ENCODE measurements around the gene PRUNE1. TPM values are rescaled to one million over a fixed set of nuclear protein-coding genes. Genes with fewer than 3 reads are reported as not detected.

The PRUNE1 gene
- total and polyA plus RNA-seq, 4 donors: 6.1 to 10.6 (median 9.4) TPM

DNA sequence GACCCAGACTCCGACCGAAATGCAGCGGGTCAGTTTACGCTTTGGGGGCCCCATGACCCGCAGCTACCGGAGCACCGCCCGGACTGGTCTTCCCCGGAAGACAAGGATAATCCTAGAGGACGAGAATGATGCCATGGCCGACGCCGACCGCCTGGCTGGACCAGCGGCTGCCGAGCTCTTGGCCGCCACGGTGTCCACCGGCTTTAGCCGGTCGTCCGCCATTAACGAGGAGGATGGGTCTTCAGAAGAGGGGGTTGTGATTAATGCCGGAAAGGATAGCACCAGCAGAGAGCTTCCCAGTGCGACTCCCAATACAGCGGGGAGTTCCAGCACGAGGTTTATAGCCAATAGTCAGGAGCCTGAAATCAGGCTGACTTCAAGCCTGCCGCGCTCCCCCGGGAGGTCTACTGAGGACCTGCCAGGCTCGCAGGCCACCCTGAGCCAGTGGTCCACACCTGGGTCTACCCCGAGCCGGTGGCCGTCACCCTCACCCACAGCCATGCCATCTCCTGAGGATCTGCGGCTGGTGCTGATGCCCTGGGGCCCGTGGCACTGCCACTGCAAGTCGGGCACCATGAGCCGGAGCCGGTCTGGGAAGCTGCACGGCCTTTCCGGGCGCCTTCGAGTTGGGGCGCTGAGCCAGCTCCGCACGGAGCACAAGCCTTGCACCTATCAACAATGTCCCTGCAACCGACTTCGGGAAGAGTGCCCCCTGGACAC lies 39.8 kb downstream of the PRUNE1 start:
- WGBS: under 1% methylated on average over 48 of the region's 48 CpGs
- Histone ChIP-seq H3K36me3 (ENCODE audit: control insufficient read depth in 4 of 4, insufficient read depth in 3 of 4, low read depth in 1 of 4, low read length in 3 of 4) (peaks cover 0 to 21% (median 14%) of the 10 kb centered on the region in 4 donors), H3K9ac (ENCODE audit: low read depth in 1 of 2, low read length in 2 of 2) (peak overlapping the region; percentile 63 to 76), H3K9me3 (ENCODE audit: control insufficient read depth in 4 of 4, low read length in 3 of 4) (no peaks in the 10 kb centered on the region), H3K27ac (ENCODE audit: low read depth in 1 of 2, low read length in 2 of 2) (peak overlapping the region; percentile 71 to 73), H3K4me3 (ENCODE audit: low read depth in 1 of 3, low read length in 3 of 3) (peak overlapping the region; percentile 70 to 83 (median 81)), H3K27me3 (ENCODE audit: control insufficient read depth in 4 of 4, insufficient read depth in 4 of 4, low read length in 3 of 4) (no peaks in the 10 kb centered on the region), H3K4me1 (ENCODE audit: control insufficient read depth in 4 of 4, insufficient read depth in 4 of 4, low read length in 3 of 4) (peaks cover 0 to 16% (median 12%) of the 10 kb centered on the region in 4 donors)
- TF ChIP-seq HNF4A (conservative IDR thresholded peaks at IDR 0.05) (no peak), SP1 (IDR thresholded peaks at IDR 0.05) (no peak), YY1 (IDR thresholded peaks at IDR 0.05) (peak; percentile 91), RAD21 (IDR thresholded peaks at IDR 0.05) (peak; percentile 26 to 54), TAF1 (conservative IDR thresholded peaks at IDR 0.05) (no peak), FOXA1 (IDR thresholded peaks at IDR 0.05) (no peak), JUND (IDR thresholded peaks at IDR 0.05) (no peak)
- TF ChIP-seq, protein P1, sequence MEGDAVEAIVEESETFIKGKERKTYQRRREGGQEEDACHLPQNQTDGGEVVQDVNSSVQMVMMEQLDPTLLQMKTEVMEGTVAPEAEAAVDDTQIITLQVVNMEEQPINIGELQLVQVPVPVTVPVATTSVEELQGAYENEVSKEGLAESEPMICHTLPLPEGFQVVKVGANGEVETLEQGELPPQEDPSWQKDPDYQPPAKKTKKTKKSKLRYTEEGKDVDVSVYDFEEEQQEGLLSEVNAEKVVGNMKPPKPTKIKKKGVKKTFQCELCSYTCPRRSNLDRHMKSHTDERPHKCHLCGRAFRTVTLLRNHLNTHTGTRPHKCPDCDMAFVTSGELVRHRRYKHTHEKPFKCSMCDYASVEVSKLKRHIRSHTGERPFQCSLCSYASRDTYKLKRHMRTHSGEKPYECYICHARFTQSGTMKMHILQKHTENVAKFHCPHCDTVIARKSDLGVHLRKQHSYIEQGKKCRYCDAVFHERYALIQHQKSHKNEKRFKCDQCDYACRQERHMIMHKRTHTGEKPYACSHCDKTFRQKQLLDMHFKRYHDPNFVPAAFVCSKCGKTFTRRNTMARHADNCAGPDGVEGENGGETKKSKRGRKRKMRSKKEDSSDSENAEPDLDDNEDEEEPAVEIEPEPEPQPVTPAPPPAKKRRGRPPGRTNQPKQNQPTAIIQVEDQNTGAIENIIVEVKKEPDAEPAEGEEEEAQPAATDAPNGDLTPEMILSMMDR (IDR thresholded peaks at IDR 0.05; ENCODE audit: low read depth, low read length, missing input control): peak; percentile 53
- TF ChIP-seq, protein P2, sequence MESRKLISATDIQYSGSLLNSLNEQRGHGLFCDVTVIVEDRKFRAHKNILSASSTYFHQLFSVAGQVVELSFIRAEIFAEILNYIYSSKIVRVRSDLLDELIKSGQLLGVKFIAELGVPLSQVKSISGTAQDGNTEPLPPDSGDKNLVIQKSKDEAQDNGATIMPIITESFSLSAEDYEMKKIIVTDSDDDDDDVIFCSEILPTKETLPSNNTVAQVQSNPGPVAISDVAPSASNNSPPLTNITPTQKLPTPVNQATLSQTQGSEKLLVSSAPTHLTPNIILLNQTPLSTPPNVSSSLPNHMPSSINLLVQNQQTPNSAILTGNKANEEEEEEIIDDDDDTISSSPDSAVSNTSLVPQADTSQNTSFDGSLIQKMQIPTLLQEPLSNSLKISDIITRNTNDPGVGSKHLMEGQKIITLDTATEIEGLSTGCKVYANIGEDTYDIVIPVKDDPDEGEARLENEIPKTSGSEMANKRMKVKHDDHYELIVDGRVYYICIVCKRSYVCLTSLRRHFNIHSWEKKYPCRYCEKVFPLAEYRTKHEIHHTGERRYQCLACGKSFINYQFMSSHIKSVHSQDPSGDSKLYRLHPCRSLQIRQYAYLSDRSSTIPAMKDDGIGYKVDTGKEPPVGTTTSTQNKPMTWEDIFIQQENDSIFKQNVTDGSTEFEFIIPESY (IDR thresholded peaks at IDR 0.05): no peak
- DNase-seq (ENCODE audit: low spot score): peak; percentile 61

DNA sequence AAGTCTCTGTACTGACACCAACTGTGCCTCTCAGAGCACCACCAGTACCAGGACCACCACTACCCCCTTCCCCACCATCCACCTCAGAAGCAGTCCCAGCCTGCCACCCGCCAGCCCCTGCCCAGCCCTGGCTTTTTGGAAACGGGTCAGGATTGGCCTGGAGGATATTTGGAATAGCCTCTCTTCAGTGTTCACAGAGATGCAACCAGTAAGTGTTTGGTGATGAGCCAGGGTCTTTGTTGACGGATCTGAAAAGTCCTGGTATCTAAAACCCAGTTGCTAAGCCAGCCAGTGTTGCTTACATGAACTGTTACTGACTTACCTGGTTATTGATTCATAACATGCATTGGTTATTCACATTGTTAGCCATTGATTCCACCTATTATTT lies 40.4 kb downstream of the PRUNE1 start:
- 12% methylated on average over 3 of the region's 3 CpGs for WGBS
- Histone ChIP-seq H3K36me3 (ENCODE audit: control insufficient read depth in 4 of 4, insufficient read depth in 3 of 4, low read depth in 1 of 4, low read length in 3 of 4) (peaks cover 2 to 23% (median 19%) of the 10 kb centered on the region in 4 donors), H3K9me3 (ENCODE audit: control insufficient read depth in 4 of 4, low read length in 3 of 4) (no peaks in the 10 kb centered on the region), H3K4me1 (ENCODE audit: control insufficient read depth in 4 of 4, insufficient read depth in 4 of 4, low read length in 3 of 4) (peaks cover 0 to 16% (median 12%) of the 10 kb centered on the region in 4 donors), H3K27ac (ENCODE audit: low read depth in 1 of 2, low read length in 2 of 2) (peak overlapping the region in 1 of 2 donors; percentile 71), H3K4me3 (ENCODE audit: low read depth in 1 of 3, low read length in 3 of 3) (peak overlapping the region; percentile 70 to 83 (median 81)), H3K9ac (ENCODE audit: low read depth in 1 of 2, low read length in 2 of 2) (peak overlapping the region in 1 of 2 donors; percentile 63), H3K27me3 (ENCODE audit: control insufficient read depth in 4 of 4, insufficient read depth in 4 of 4, low read length in 3 of 4) (no peaks in the 10 kb centered on the region)
- DNase-seq (ENCODE audit: low spot score): no peak
- TF ChIP-seq, protein P2 (IDR thresholded peaks at IDR 0.05): no peak
- TF ChIP-seq FOXA1 (IDR thresholded peaks at IDR 0.05): no peak
- TF ChIP-seq JUND (IDR thresholded peaks at IDR 0.05): no peak
- TF ChIP-seq, protein P3, sequence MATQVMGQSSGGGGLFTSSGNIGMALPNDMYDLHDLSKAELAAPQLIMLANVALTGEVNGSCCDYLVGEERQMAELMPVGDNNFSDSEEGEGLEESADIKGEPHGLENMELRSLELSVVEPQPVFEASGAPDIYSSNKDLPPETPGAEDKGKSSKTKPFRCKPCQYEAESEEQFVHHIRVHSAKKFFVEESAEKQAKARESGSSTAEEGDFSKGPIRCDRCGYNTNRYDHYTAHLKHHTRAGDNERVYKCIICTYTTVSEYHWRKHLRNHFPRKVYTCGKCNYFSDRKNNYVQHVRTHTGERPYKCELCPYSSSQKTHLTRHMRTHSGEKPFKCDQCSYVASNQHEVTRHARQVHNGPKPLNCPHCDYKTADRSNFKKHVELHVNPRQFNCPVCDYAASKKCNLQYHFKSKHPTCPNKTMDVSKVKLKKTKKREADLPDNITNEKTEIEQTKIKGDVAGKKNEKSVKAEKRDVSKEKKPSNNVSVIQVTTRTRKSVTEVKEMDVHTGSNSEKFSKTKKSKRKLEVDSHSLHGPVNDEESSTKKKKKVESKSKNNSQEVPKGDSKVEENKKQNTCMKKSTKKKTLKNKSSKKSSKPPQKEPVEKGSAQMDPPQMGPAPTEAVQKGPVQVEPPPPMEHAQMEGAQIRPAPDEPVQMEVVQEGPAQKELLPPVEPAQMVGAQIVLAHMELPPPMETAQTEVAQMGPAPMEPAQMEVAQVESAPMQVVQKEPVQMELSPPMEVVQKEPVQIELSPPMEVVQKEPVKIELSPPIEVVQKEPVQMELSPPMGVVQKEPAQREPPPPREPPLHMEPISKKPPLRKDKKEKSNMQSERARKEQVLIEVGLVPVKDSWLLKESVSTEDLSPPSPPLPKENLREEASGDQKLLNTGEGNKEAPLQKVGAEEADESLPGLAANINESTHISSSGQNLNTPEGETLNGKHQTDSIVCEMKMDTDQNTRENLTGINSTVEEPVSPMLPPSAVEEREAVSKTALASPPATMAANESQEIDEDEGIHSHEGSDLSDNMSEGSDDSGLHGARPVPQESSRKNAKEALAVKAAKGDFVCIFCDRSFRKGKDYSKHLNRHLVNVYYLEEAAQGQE (IDR thresholded peaks at IDR 0.05): no peak
- TF ChIP-seq, protein P1 (IDR thresholded peaks at IDR 0.05; ENCODE audit: low read depth, low read length, missing input control): no peak
- TF ChIP-seq, protein P4, sequence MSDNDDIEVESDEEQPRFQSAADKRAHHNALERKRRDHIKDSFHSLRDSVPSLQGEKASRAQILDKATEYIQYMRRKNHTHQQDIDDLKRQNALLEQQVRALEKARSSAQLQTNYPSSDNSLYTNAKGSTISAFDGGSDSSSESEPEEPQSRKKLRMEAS (IDR thresholded peaks at IDR 0.05): no peak
- TF ChIP-seq EGR1 (IDR thresholded peaks at IDR 0.05; ENCODE audit: low read depth in 2 of 2): no peak
- no peak for TF ChIP-seq YY1 (IDR thresholded peaks at IDR 0.05)
- no peak for TF ChIP-seq FOXA2 (IDR thresholded peaks at IDR 0.05)
- TF ChIP-seq HNF4A (conservative IDR thresholded peaks at IDR 0.05): no peak
- TF ChIP-seq, protein P5, sequence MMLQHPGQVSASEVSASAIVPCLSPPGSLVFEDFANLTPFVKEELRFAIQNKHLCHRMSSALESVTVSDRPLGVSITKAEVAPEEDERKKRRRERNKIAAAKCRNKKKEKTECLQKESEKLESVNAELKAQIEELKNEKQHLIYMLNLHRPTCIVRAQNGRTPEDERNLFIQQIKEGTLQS (IDR thresholded peaks at IDR 0.05): no peak
- TF ChIP-seq RXRA (IDR thresholded peaks at IDR 0.05): no peak
- no peak for TF ChIP-seq SP1 (IDR thresholded peaks at IDR 0.05)

Measured in liver (tissue), 9 donors.